DOHH2 (cell line): ENCODE measurements around the gene COL26A1.

Experiments
- H3F3A ChIP-seq: fragments of 200-600 bp; sonication (generic), shearing (Covaris generic); 2 replicates; pipeline ENCODE4 v1.6.0; 2016; ENCODE audit warnings: antibody characterized with exemption, mild to moderate bottlenecking; ENCODE audit not compliant: control insufficient read depth, insufficient read depth
- H3K27ac ChIP-seq: fragments of 200-600 bp; sonication (generic); 2 replicates; pipeline ENCODE4 v1.5.1; 2014; ENCODE audit warnings: low read depth, mild to moderate bottlenecking, low read length, moderate library complexity
- H3K27me3 ChIP-seq: fragments of 200-600 bp; sonication (generic); 2 replicates; pipeline ENCODE4 v1.6.1; 2014; ENCODE audit warnings: mild to moderate bottlenecking, low read length, mixed read lengths; ENCODE audit not compliant: control insufficient read depth
- H3K36me3 ChIP-seq: fragments of 200-600 bp; sonication (generic); 2 replicates; pipeline ENCODE4 v1.6.1; 2014; ENCODE audit warnings: mild to moderate bottlenecking, low read length, moderate library complexity, mixed read lengths; ENCODE audit not compliant: control insufficient read depth
- H3K4me1 ChIP-seq: fragments of 200-600 bp; sonication (generic); 2 replicates; pipeline ENCODE4 v1.6.1; 2014; ENCODE audit warnings: mild to moderate bottlenecking, low read length, mixed read lengths; ENCODE audit not compliant: control insufficient read depth
- H3K4me2 ChIP-seq: fragments of 200-600 bp; sonication (generic); 2 replicates; pipeline ENCODE4 v1.6.0; 2014; ENCODE audit warnings: mild to moderate bottlenecking, low read length, moderate library complexity
- H3K4me3 ChIP-seq: fragments of 200-600 bp; sonication (generic); 2 replicates; pipeline ENCODE4 v1.5.1; 2014; ENCODE audit warnings: mild to moderate bottlenecking, low read length, mixed read lengths
- H3K79me2 ChIP-seq: fragments of 200-600 bp; sonication (generic); 2 replicates; pipeline ENCODE4 v1.6.1; 2014; ENCODE audit warnings: mild to moderate bottlenecking, low read length, mixed read lengths; ENCODE audit not compliant: control insufficient read depth
- H3K9me2 ChIP-seq: fragments of 200-600 bp; sonication (generic); replicated peaks from 2 replicates; pipeline ENCODE4 v1.6.1; 2014; ENCODE audit warnings: mild to moderate bottlenecking, low read length, mixed read lengths; ENCODE audit not compliant: control insufficient read depth
- H3K9me3 ChIP-seq: fragments of 200-600 bp; sonication (generic); 2 replicates; pipeline ENCODE4 v1.6.1; 2014; ENCODE audit warnings: antibody characterized with exemption, low read length, mixed read lengths; ENCODE audit not compliant: control insufficient read depth, insufficient read depth
- H4K20me1 ChIP-seq: fragments of 200-600 bp; sonication (generic); 2 replicates; pipeline ENCODE4 v1.6.0; 2014; ENCODE audit warnings: low read depth, mild to moderate bottlenecking, antibody characterized with exemption, low read length, moderate library complexity; ENCODE audit not compliant: control insufficient read depth, insufficient read depth
- CTCF ChIP-seq: fragments of 200-600 bp; sonication (generic); IDR thresholded peaks from one replicate; pipeline ENCODE4 v1.5.1; 2014; ENCODE audit warnings: antibody characterized with exemption, mild to moderate bottlenecking, low read depth, low read length; ENCODE audit not compliant: poor library complexity, severe bottlenecking
- EZH2phosphoT487 ChIP-seq: fragments of 200-600 bp; sonication (generic); IDR thresholded peaks from 2 replicates; pipeline ENCODE4 v1.6.1; 2017; ENCODE audit warnings: borderline replicate concordance, mild to moderate bottlenecking, antibody characterized with exemption, low read length, moderate library complexity, mixed read lengths

COL26A1 gene

DNA sequence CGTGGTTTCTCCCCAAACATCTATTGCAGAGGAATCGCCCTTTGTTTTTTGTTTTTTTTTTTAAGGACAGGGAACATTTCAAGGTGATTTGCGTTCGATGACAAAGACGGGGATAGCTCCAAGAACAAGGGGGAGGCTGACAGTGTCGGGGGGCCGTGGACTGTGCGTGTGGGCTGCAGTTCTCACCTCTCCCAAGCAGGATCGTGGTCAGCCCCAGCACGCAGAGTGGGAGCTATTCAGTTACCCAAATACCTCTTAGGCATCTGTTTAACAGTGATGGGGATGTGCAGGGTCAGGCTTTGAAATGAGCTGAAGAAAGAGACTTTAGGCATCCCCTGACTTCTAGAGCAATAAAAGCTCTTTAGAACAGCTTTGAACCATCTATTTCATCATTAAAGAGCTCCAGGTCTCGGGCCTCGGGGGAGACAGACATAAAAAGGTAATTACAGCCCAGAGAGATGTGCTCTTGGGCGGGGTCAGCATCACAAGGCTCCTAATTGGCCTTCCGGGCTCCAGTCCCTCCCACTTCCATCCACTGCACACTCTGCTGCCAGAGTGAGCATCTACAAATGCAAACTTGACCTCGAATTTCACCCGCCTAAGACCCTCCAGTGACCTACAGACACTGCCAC is 169.2 kb downstream of the COL26A1 start:
- Histone ChIP-seq H3K4me1 (no peaks in the 10 kb centered on the region), H3K27ac (no peak overlapping the region), H4K20me1 (no peaks in the 10 kb centered on the region), H3K36me3 (no peaks in the 10 kb centered on the region), H3K4me2 (no peak overlapping the region), H3K9me3 (no peaks in the 10 kb centered on the region), H3K9me2 (no peaks in the 10 kb centered on the region), H3F3A (no peaks in the 10 kb centered on the region), H3K79me2 (no peaks in the 10 kb centered on the region), H3K27me3 (peaks cover 24% of the 10 kb centered on the region), H3K4me3 (no peak overlapping the region)
- no peak for TF ChIP-seq CTCF
- TF ChIP-seq EZH2phosphoT487, result no peak

DNA sequence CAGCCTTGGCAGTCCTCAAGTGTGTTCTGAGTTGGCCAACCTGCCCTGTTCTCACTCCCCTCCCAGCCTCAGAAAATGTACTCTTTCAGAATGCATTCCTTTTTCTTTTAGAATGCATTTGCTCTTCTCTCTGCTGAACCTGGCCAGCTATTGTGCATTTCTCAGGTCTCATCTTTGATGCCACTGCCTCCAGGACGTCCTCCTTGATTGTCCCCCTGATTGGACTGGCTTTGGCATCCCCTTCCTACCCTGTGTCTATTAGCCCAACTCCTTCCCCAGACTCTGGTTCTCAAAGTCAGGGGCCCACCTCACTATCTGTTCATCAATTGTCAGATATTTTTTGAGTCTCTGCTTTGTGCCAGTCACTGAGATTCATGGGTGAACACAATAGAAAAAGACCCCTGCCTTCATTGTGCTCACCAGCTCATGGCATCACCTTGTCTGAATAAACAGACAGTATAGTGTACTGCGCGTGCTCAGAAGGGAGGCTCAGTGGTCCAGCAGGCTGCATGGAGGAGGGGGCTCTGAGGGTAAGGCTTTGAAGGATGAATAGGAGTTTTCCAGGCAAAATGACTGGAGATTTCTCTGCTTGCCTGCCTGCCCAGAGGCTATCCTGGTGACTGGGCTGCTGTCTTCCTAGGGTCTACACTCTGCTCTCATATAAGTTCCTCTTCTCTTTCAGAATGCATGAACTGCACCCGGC is 169.9 kb downstream of the COL26A1 start:
- Histone ChIP-seq H3K27me3 (peaks cover 24% of the 10 kb centered on the region), H3K4me3 (no peak overlapping the region), H3K9me3 (no peaks in the 10 kb centered on the region), H3K36me3 (no peaks in the 10 kb centered on the region), H3K4me2 (no peak overlapping the region), H4K20me1 (no peaks in the 10 kb centered on the region), H3F3A (no peaks in the 10 kb centered on the region), H3K79me2 (no peaks in the 10 kb centered on the region), H3K9me2 (no peaks in the 10 kb centered on the region), H3K4me1 (no peaks in the 10 kb centered on the region), H3K27ac (no peak overlapping the region)
- TF ChIP-seq EZH2phosphoT487 (no peak), CTCF (no peak)

DNA sequence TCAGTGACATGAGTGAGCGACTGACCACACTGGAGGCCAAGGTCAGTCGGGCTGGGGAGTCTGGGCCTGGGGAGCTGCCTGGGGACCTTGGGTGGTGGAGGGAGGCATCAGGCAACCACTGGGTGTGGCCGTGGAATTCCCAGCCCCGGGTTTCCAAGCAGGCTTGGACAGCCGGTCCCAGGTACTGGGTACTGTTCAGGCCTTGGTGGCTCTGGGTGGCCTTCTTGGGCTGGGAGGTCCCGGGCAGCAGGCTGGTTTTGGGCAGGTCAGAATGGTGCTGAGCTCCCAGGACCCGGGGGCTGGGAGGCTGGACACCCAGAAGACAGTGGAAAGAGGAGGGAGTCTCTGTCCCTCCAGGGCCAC is 170.4 kb downstream of the COL26A1 start:
- H3K9me2 ChIP-seq, result no peaks in the 10 kb centered on the region
- H3K4me3 ChIP-seq, result no peak overlapping the region
- no peak for TF ChIP-seq CTCF
- TF ChIP-seq EZH2phosphoT487, result no peak
- peaks cover 24% of the 10 kb centered on the region for H3K27me3 ChIP-seq
- no peaks in the 10 kb centered on the region for H3F3A ChIP-seq
- no peak overlapping the region for H3K4me2 ChIP-seq
- no peaks in the 10 kb centered on the region for H4K20me1 ChIP-seq
- no peak overlapping the region for H3K27ac ChIP-seq
- H3K4me1 ChIP-seq, result no peaks in the 10 kb centered on the region
- H3K36me3 ChIP-seq, result no peaks in the 10 kb centered on the region
- H3K9me3 ChIP-seq, result no peaks in the 10 kb centered on the region
- no peaks in the 10 kb centered on the region for H3K79me2 ChIP-seq
